GM18505 (cell line): Measurements from ENCODE around the gene KCNIP3.

Source experiments
- ATAC-seq: cut with Tn5 transposase; IDR thresholded peaks from one replicate; pipeline ENCODE4 v1.9.1; 2021; ENCODE audit not compliant: unreplicated experiment
- POLR2A ChIP-seq: IDR thresholded peaks from 4 replicates; pipeline ENCODE4 v1.6.1; 2011; ENCODE audit warnings: borderline replicate concordance; ENCODE audit not compliant: insufficient read depth, insufficient read length; ENCODE audit errors: extremely low read depth

Gene KCNIP3

DNA sequence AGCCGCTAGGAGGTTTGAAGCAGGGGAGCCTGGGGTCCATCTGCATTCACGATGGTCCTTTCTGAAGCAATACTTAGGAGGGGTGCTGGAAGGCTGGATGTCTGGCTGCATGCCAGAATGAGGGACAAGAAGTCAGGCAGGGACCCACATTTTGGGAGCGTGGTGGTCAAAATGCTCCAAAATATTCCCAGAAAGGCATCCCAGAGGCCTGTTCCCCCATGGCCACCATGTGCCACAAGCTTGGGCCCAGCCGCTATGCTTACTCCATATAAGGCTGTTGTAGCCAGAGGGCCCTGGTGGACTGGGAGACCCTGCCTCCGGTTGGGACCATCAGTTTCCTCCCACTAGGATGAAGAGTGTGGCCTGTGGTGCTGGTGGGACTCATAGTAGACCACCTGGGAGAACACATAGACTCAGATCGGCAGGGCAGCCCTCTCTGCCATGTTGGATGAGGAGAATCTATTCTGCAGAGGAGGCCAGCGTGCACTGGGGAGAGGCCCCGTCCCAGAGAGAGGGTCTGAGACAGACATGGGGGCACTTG lies 26.5 kb upstream of the KCNIP3 start:
- TF ChIP-seq POLR2A: no peak
- no peak for ATAC-seq

DNA sequence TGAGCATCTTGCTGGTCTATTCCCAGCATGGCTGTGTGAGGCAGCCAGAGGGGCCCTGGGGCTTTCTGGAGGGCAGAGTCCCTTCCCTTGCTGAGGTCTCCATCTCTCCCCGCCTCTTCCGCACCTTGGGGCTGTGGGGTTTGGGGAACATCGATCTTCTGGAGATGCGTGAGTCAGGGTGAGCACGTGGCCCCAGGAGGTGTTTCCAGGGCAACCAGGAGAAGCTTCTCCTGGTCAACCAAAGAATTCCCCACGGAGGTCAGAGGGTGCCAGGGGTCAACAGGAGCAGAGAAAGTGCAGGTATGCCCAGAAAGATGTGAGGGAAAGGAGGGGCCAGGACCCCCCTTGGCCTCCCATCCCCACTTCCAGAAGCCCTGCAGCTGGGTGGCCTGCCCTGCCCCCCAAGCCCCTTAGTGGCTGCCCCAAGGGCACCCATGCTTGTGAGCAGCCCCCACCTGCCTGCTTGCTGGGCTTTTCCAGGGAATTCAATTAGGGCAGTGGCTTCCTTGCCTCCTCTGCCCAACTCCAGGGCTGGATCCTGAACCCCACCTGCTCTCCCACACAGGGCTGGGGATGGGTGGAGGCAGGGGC lies 25.7 kb upstream of the KCNIP3 start:
- no peak for TF ChIP-seq POLR2A
- no peak for ATAC-seq

DNA sequence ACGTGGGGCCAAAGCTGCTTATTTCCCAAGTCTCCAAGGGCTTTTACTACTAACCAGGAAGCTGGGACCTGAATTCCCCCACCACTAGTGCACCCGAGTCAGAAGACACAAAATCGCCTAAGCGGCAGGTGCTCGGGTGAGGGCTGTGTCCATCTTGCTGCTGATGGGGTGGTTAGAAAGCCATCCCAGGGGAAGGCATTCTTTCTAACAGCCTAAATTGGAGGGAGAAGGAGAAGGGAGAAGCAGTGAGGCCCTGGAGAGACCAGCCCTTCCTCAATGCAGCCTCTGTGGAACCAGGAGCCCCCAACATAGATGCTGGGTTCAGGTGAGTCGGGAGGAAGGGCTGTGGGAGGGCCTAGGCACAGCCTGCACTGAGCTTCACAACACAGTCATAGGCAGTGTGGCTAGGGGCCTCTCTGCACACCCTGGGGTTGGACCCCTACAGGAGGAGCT lies 24.8 kb upstream of the KCNIP3 start:
- no peak for ATAC-seq
- no peak for TF ChIP-seq POLR2A

DNA sequence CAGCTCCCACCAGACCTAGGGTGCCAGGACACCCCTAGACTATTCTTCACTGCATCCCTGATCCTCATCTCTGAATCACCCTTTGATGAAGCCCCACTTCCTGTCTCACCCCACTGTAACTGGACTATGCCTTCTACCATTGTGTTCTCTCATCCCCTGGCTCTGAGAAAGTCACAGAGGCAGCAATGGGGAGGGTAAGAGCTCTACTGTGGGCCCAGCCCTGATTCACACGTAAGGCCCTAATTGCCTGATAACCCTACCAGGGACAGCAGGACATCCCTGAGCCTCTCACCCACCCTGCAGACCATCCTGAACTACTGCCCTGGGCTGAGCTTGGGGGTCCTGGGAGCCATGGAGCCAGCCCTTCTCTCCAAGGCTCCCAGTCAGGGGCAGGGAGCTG lies 24.4 kb upstream of the KCNIP3 start:
- no peak for TF ChIP-seq POLR2A
- ATAC-seq: no peak

DNA sequence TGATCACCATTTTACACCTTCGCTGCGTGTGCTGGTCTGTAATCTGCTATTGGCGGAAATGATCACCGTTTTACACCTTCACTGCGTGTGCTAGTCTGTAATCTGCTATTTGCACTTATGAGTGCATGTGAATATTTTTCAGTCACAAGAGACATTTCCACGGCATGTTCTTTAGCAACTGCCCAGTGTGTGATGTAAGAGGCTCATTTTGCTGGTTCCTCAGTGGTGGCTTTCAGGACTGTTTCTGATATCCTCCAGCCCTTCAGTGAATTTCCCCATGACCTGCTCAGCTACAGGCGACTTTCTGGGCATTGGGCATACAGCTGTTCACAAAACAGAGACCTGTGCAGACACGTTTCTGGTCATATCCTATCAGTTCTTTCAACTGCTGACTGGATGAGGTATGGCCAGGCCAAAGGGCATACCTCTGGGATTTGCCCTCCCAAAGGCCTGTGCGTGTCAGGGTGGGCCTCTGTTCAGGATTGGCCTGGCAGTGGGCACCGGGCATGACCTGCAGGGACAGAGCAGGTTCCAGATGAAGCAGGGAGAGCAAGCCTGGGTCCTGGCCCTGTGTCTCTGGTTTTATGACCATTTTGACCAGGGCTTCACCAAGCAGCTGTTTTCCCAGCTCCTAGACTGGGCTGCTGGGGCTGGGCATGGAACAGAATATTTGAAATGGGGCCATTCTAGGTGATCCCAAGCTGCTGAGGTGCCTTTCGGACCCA lies 23.4 kb upstream of the KCNIP3 start:
- no peak for TF ChIP-seq POLR2A
- no peak for ATAC-seq

DNA sequence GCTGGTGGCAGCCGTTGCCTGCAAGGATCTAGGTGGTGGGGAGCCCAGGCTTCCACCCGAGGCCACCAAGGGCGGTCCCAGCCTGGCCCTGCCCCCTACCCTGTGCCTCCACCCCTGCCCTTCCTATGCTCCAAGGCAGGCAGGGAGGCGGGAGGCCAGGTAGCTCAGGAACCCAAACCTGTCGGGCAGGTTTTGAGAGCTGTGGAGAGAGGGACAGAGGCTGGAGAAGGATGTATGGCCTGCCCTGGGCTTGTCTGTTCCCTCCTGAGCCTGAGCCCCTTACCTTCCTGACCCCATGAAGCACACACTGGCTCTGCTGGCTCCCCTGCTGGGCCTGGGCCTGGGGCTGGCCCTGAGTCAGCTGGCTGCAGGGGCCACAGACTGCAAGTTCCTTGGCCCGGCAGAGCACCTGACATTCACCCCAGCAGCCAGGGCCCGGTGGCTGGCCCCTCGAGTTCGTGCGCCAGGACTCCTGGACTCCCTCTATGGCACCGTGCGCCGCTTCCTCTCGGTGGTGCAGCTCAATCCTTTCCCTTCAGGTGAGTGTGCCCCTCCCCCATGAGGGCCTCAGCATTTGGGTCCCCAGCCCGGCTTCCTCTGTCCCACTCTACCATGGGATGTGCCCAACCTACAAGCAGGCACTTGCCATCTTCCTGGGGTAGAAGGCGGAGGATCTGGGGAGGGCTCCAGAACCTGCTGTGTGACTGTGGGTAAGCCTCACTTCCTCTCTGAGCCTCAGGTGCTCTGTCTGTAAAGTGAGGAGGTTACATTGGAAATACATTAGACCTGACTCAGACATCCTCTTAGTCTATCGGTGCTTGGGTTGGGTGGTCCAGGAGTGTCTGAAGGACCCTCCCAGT lies 22.6 kb upstream of the KCNIP3 start, which contains the start of gene PROM2:
TSS of gene PROM2 (plus strand) at position 159 of the 860 bp plus-strand sequence. CDS start at position 296, 137 bp downstream.
- TF ChIP-seq POLR2A: no peak
- ATAC-seq: no peak

DNA sequence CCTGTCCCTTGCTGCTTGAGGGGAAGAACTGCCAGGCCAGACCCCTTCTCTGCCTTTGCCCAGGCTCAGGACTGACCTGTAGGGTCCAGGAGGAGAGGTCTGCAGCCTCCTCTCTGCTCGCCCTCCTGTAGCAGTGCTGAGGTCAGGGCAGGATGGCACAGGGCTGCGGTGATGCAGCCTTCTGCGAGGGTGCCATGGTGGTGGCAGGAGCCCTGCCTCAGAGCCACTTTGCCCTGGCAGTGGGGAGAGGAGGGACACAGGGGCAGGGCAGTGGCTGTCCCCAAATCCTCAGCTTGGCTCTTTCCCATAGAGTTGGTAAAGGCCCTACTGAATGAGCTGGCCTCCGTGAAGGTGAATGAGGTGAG lies 22.0 kb upstream of the KCNIP3 start:
- TF ChIP-seq POLR2A: no peak
- ATAC-seq: no peak

DNA sequence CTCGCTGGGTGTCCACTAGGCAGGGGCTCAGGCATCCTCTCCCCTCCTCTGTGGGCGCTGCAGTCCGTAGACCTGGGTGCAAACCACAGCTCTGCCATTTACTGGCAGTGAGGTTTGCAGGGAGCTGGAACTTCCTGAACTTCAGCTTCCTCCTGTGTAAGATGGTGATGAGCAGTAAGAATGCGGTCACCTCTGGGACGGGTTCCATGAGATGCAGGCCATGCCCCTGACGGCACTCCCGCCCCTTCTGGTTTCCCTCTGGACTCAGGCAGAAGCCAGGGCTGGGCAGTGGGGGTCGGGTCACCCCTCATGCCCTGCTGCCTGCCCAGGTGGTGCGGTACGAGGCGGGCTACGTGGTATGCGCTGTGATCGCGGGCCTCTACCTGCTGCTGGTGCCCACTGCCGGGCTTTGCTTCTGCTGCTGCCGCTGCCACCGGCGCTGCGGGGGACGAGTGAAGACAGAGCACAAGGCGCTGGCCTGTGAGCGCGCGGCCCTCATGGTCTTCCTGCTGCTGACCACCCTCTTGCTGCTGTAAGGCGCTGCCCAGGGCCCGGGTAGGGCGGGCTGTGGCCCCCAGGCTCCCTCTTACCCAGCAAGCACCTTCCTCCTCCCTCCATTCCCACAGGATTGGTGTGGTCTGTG lies 21.4 kb upstream of the KCNIP3 start:
- TF ChIP-seq POLR2A: no peak
- no peak for ATAC-seq

DNA sequence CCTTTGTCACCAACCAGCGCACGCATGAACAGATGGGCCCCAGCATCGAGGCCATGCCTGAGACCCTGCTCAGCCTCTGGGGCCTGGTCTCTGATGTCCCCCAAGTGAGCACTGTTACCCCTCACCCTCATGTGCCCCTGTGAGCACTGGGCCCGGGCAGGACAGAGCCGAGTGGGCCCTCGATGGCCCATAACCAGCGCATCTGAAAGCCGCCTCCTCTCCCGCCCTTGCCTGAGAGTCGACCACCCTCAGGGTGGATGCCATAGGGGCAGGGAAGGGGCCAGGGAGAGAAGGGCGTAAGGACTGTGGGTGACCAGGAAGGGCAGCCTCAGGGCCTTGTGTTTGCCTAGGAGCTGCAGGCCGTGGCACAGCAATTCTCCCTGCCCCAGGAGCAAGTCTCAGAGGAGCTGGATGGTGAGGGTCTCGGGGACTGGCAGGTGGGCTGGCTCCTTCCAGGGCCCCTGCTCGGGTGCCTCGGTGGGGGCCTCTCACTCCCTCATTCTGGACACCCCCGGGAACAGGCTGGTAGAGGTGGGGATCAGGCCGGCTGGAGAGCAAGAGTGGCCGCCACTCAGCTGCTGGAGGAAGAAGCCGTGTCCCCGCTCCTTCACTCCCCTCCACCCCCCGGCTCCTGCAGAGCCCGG lies 20.8 kb upstream of the KCNIP3 start:
- no peak for TF ChIP-seq POLR2A
- ATAC-seq: no peak

DNA sequence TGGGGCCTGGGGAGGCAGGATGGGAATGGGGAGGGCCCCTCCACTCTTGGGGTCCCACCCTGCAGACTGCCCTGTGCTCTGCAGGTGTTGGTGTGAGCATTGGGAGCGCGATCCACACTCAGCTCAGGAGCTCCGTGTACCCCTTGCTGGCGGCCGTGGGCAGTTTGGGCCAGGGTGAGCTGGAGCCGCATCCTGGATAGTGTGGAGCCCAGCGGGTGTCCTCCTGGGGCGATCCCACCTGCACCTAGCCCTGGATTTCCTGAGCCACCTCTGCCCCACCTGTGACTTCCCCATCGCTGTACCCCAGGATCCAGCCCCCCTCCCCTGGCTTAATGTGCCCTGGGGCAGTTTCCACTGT lies 20.3 kb upstream of the KCNIP3 start:
- no peak for TF ChIP-seq POLR2A
- no peak for ATAC-seq

DNA sequence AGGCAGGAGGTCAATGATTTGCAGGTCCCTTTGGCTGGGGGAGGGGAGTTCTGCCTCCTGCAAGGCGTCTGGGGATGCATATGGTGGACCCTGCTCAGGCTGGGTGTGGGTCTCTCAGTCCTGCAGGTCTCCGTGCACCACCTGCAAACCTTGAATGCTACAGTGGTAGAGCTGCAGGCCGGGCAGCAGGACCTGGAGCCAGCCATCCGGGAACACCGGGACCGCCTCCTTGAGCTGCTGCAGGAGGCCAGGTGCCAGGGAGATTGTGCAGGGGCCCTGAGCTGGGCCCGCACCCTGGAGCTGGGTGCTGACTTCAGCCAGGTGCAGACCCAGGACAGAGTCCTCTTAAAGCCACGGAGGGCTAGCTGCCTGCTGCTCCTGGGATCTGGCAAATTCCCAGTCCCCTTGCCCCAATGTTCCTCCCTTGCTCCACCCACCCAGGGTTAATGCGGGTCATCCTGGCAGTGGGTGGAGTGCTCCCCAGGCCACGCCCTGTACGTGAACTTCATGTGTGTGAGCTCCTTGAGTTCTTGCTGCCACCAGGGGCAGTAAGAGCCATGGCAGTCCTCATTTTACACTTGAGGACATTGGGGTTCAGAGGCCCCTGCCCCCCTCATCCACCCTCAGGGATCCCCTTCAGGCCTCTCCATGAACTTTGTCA lies 19.8 kb upstream of the KCNIP3 start:
- TF ChIP-seq POLR2A: no peak
- no peak for ATAC-seq

DNA sequence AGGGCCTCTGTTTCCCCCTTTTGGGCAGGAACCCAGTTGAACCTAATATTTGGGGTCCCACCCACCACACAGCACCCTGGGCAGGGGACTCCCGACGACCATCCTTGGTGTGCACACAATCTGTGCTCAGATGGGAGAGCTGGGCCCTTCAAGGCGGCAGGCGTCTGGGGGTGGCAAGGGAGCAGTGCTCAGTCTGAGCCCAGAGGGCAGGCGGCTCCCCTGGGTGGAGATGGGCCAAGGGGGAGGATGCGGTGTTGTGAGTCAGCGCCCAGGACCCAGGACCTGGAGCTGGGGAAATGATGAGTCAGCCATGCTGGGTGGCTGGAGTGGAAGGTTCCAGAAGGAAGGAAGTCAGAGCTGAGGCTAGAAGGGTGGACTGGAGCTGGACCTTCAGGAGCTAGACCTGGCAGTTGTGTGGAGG lies 19.1 kb upstream of the KCNIP3 start:
- no peak for ATAC-seq

More for the DNA sequence above, 19.1 kb upstream of the KCNIP3 start:
- no peak for TF ChIP-seq POLR2A
